ENCODE results near the gene PTPRD. TPM values are rescaled to one million over a fixed set of nuclear protein-coding genes. Genes with fewer than 3 reads are reported as not detected.

Gene PTPRD
- total RNA-seq, 2 experiments from 2014 or later = 0.10 TPM; not detected in 1

- no peaks in the 10 kb centered on the region for H3K9me3 Mint-ChIP-seq
- no peaks in the 10 kb centered on the region for H3K36me3 Mint-ChIP-seq
- H3K4me1 Mint-ChIP-seq (ENCODE audit: low read depth) = no peaks in the 10 kb centered on the region
- POLR2A ChIA-PET = no interaction called here
- intact Hi-C loops (cut with micrococcal nuclease) = no loop called here
- no peak overlapping the region for H3K27ac Mint-ChIP-seq
- H3K4me3 Mint-ChIP-seq = no peak overlapping the region
- H3K27me3 Mint-ChIP-seq = no peaks in the 10 kb centered on the region
- DNase-seq = no peak
- CTCF ChIA-PET = no interaction called here
Measured at GRCh38 chr9:9557804-9558334, 1054.9 kb downstream of the PTPRD start.

GRCh38 chr9:9556865-9557803 lies 1055.7 kb downstream of the PTPRD start:
- POLR2A ChIA-PET = no interaction called here
- Mint-ChIP-seq H3K9me3 (no peaks in the 10 kb centered on the region), H3K4me1 (ENCODE audit: low read depth) (no peaks in the 10 kb centered on the region), H3K4me3 (no peak overlapping the region), H3K27ac (no peak overlapping the region), H3K36me3 (no peaks in the 10 kb centered on the region), H3K27me3 (no peaks in the 10 kb centered on the region)
- intact Hi-C loops (cut with micrococcal nuclease) = no loop called here
- DNase-seq = no peak
- CTCF ChIA-PET = no interaction called here

GRCh38 chr9:9552665-9553064 lies 1060.1 kb downstream of the PTPRD start:
- no peak overlapping the region for H3K4me3 Mint-ChIP-seq
- CTCF ChIA-PET = no interaction called here
- intact Hi-C loops (cut with micrococcal nuclease) = no loop called here
- DNase-seq = no peak
- H3K4me1 Mint-ChIP-seq (ENCODE audit: low read depth) = no peaks in the 10 kb centered on the region
- H3K27ac Mint-ChIP-seq = no peak overlapping the region
- H3K27me3 Mint-ChIP-seq = no peaks in the 10 kb centered on the region
- H3K36me3 Mint-ChIP-seq = no peaks in the 10 kb centered on the region
- POLR2A ChIA-PET = no interaction called here
- no peaks in the 10 kb centered on the region for H3K9me3 Mint-ChIP-seq

- Mint-ChIP-seq H3K36me3 (no peaks in the 10 kb centered on the region), H3K27ac (no peak overlapping the region), H3K4me1 (ENCODE audit: low read depth) (no peaks in the 10 kb centered on the region), H3K27me3 (no peaks in the 10 kb centered on the region), H3K9me3 (peaks cover 3% of the 10 kb centered on the region), H3K4me3 (no peak overlapping the region)
- POLR2A ChIA-PET = no interaction called here
- intact Hi-C loops (cut with micrococcal nuclease) = no loop called here
- CTCF ChIA-PET = no interaction called here
- no peak for DNase-seq
Measured at GRCh38 chr9:9538766-9539165, 1074.0 kb downstream of the PTPRD start.

- POLR2A ChIA-PET = no interaction called here
- Mint-ChIP-seq H3K4me1 (ENCODE audit: low read depth) (no peaks in the 10 kb centered on the region), H3K27me3 (no peaks in the 10 kb centered on the region), H3K36me3 (no peaks in the 10 kb centered on the region), H3K4me3 (no peak overlapping the region), H3K9me3 (peaks cover 3% of the 10 kb centered on the region), H3K27ac (no peak overlapping the region)
- intact Hi-C loops (cut with micrococcal nuclease) = no loop called here
- CTCF ChIA-PET = no interaction called here
- DNase-seq = no peak
Measured at GRCh38 chr9:9538356-9538755, 1074.4 kb downstream of the PTPRD start.

GRCh38 chr9:9536523-9536922 lies 1076.3 kb downstream of the PTPRD start:
- POLR2A ChIA-PET = no interaction called here
- no peak overlapping the region for H3K4me3 Mint-ChIP-seq
- no peak for DNase-seq
- no peaks in the 10 kb centered on the region for H3K4me1 Mint-ChIP-seq (ENCODE audit: low read depth)
- no peaks in the 10 kb centered on the region for H3K27me3 Mint-ChIP-seq
- H3K27ac Mint-ChIP-seq = no peak overlapping the region
- no peaks in the 10 kb centered on the region for H3K36me3 Mint-ChIP-seq
- CTCF ChIA-PET = interaction anchor here (0.7 kb wide), 1 partner anchor 1673 kb away, joined by 3 read pairs; no protein-coding TSS in a partner anchor
- intact Hi-C loops (cut with micrococcal nuclease) = no loop called here
- H3K9me3 Mint-ChIP-seq = peaks cover 5% of the 10 kb centered on the region

GRCh38 chr9:9523476-9524139 lies 1089.2 kb downstream of the PTPRD start:
- no peaks in the 10 kb centered on the region for H3K4me1 Mint-ChIP-seq (ENCODE audit: low read depth)
- H3K27me3 Mint-ChIP-seq = no peaks in the 10 kb centered on the region
- no peak overlapping the region for H3K27ac Mint-ChIP-seq
- H3K9me3 Mint-ChIP-seq = peaks cover 3% of the 10 kb centered on the region
- H3K4me3 Mint-ChIP-seq = no peak overlapping the region
- ChIA-PET POLR2A (no interaction called here), CTCF (no interaction called here)
- intact Hi-C loops (cut with micrococcal nuclease) = no loop called here
- H3K36me3 Mint-ChIP-seq = no peaks in the 10 kb centered on the region
- no peak for DNase-seq

GRCh38 chr9:9522406-9522805 lies 1090.4 kb downstream of the PTPRD start:
- CTCF ChIA-PET = no interaction called here
- no peak overlapping the region for H3K4me3 Mint-ChIP-seq
- H3K36me3 Mint-ChIP-seq = no peaks in the 10 kb centered on the region
- DNase-seq = no peak
- no peaks in the 10 kb centered on the region for H3K4me1 Mint-ChIP-seq (ENCODE audit: low read depth)
- peaks cover 3% of the 10 kb centered on the region for H3K9me3 Mint-ChIP-seq
- H3K27me3 Mint-ChIP-seq = no peaks in the 10 kb centered on the region
- H3K27ac Mint-ChIP-seq = no peak overlapping the region
- POLR2A ChIA-PET = no interaction called here
- intact Hi-C loops (cut with micrococcal nuclease) = no loop called here

GRCh38 chr9:9521033-9521779 lies 1091.6 kb downstream of the PTPRD start:
- no peaks in the 10 kb centered on the region for H3K36me3 Mint-ChIP-seq
- H3K4me3 Mint-ChIP-seq = no peak overlapping the region
- no peak overlapping the region for H3K27ac Mint-ChIP-seq
- ChIA-PET POLR2A (no interaction called here), CTCF (no interaction called here)
- peaks cover 3% of the 10 kb centered on the region for H3K9me3 Mint-ChIP-seq
- intact Hi-C loops (cut with micrococcal nuclease) = no loop called here
- H3K27me3 Mint-ChIP-seq = no peaks in the 10 kb centered on the region
- H3K4me1 Mint-ChIP-seq (ENCODE audit: low read depth) = no peaks in the 10 kb centered on the region
- no peak for DNase-seq

- H3K36me3 Mint-ChIP-seq = no peaks in the 10 kb centered on the region
- ChIA-PET POLR2A (no interaction called here), CTCF (no interaction called here)
- no peaks in the 10 kb centered on the region for H3K4me1 Mint-ChIP-seq (ENCODE audit: low read depth)
- intact Hi-C loops (cut with micrococcal nuclease) = no loop called here
- no peak overlapping the region for H3K27ac Mint-ChIP-seq
- no peaks in the 10 kb centered on the region for H3K27me3 Mint-ChIP-seq
- peaks cover 7% of the 10 kb centered on the region for H3K9me3 Mint-ChIP-seq
- no peak for DNase-seq
- no peak overlapping the region for H3K4me3 Mint-ChIP-seq
Measured at GRCh38 chr9:9504869-9505268, 1107.9 kb downstream of the PTPRD start.

GRCh38 chr9:9499546-9499945 lies 1113.3 kb downstream of the PTPRD start:
- H3K9me3 Mint-ChIP-seq = peaks cover 21% of the 10 kb centered on the region
- H3K4me3 Mint-ChIP-seq = no peak overlapping the region
- CTCF ChIA-PET = no interaction called here
- POLR2A ChIA-PET = no interaction called here
- intact Hi-C loops (cut with micrococcal nuclease) = no loop called here
- no peak for DNase-seq
- no peak overlapping the region for H3K27ac Mint-ChIP-seq
- no peaks in the 10 kb centered on the region for H3K27me3 Mint-ChIP-seq
- H3K4me1 Mint-ChIP-seq (ENCODE audit: low read depth) = no peaks in the 10 kb centered on the region
- no peaks in the 10 kb centered on the region for H3K36me3 Mint-ChIP-seq

GRCh38 chr9:9498846-9499245 lies 1114.0 kb downstream of the PTPRD start:
- H3K4me3 Mint-ChIP-seq = no peak overlapping the region
- H3K9me3 Mint-ChIP-seq = peaks cover 28% of the 10 kb centered on the region
- no peaks in the 10 kb centered on the region for H3K4me1 Mint-ChIP-seq (ENCODE audit: low read depth)
- no peak for DNase-seq
- H3K27ac Mint-ChIP-seq = no peak overlapping the region
- ChIA-PET POLR2A (no interaction called here), CTCF (no interaction called here)
- no peaks in the 10 kb centered on the region for H3K27me3 Mint-ChIP-seq
- H3K36me3 Mint-ChIP-seq = no peaks in the 10 kb centered on the region
- intact Hi-C loops (cut with micrococcal nuclease) = no loop called here
